ENCODE results near the gene FBN3.
A peak's percentile ranks its signal among the peaks of the same experiment; 100 is the strongest.
"Not testable (repeated sequence)": the region's sequence is repeated elsewhere in the genome, so short reads cannot be mapped to it uniquely, and the experiment has no call there.

The FBN3 gene

GRCh38 chr19:8046569-8047165 lies 102.7 kb downstream of the FBN3 start:
- DNase-seq: no peak

- DNase-seq: no peak
Observed at GRCh38 chr19:8045872-8046568, 103.4 kb downstream of the FBN3 start.

GRCh38 chr19:8044018-8044417 lies 105.4 kb downstream of the FBN3 start:
- no peak for DNase-seq

- no peak for DNase-seq
Observed at GRCh38 chr19:8042900-8043299, 106.5 kb downstream of the FBN3 start.

GRCh38 chr19:8041531-8041931 lies 107.9 kb downstream of the FBN3 start:
- no peak for DNase-seq

GRCh38 chr19:8039231-8039630 lies 110.2 kb downstream of the FBN3 start:
- no peak for DNase-seq

GRCh38 chr19:8038815-8039214 lies 110.6 kb downstream of the FBN3 start:
- no peak for DNase-seq

GRCh38 chr19:8036434-8037099 lies 112.8 kb downstream of the FBN3 start:
- no peak for DNase-seq

- no peak for DNase-seq
Observed at GRCh38 chr19:8034178-8034525, 115.2 kb downstream of the FBN3 start.

- DNase-seq: not testable (repeated sequence)
Observed at GRCh38 chr19:8033287-8034177, 115.9 kb downstream of the FBN3 start.

GRCh38 chr19:8030960-8031359 lies 118.4 kb downstream of the FBN3 start:
- no peak for DNase-seq

- DNase-seq: no peak
Observed at GRCh38 chr19:8028951-8029491, 120.4 kb downstream of the FBN3 start.

- no peak for DNase-seq
Observed at GRCh38 chr19:8025316-8025715, 124.1 kb downstream of the FBN3 start.

- not testable (repeated sequence) for DNase-seq
Observed at GRCh38 chr19:8024256-8024655, 125.1 kb downstream of the FBN3 start.

GRCh38 chr19:8023371-8023770 lies 126.0 kb downstream of the FBN3 start:
- DNase-seq: peak; percentile 19

- DNase-seq: no peak
Observed at GRCh38 chr19:8022275-8022674, 127.1 kb downstream of the FBN3 start.

GRCh38 chr19:8021374-8021773 lies 128.0 kb downstream of the FBN3 start:
- DNase-seq: no peak

GRCh38 chr19:8020681-8021080 lies 128.7 kb downstream of the FBN3 start:
- no peak for DNase-seq

GRCh38 chr19:8017808-8018207 lies 131.6 kb downstream of the FBN3 start:
- no peak for DNase-seq

All from amniotic stem cell (primary cell).